Stomach smooth muscle (tissue), 2 donors: ENCODE data around the gene PCSK6.

Experiments
- H3K27ac ChIP-seq: one replicate; pipeline ENCODE4 v1.7.0; 2013; ENCODE audit warnings: mild to moderate bottlenecking, low read length, inconsistent platforms
- H3K27me3 ChIP-seq, 2 donors: one replicate each; pipeline ENCODE4 v1.7.0; 2013; ENCODE audit warnings: low read length in 2 of 2; ENCODE audit not compliant: insufficient read depth in 2 of 2, control insufficient read depth in 1 of 2
- H3K36me3 ChIP-seq, 2 donors: one replicate each; pipeline ENCODE4 v1.7.0; 2013; ENCODE audit warnings: low read length in 2 of 2; ENCODE audit not compliant: control insufficient read depth in 2 of 2, insufficient read depth in 2 of 2
- H3K4me1 ChIP-seq: one replicate; pipeline ENCODE4 v1.7.0; 2013; ENCODE audit warnings: low read length; ENCODE audit not compliant: control insufficient read depth, insufficient read depth
- H3K4me3 ChIP-seq, 2 donors: one replicate each; pipeline ENCODE4 v1.7.0; 2013; ENCODE audit warnings: low read length in 2 of 2
- H3K9ac ChIP-seq, 2 donors: one replicate each; pipeline ENCODE4 v1.7.0; 2013; ENCODE audit warnings: low read length in 2 of 2, mild to moderate bottlenecking in 1 of 2
- H3K9me3 ChIP-seq, 2 donors: one replicate each; pipeline ENCODE4 v1.7.0; 2013; ENCODE audit warnings: low read length in 2 of 2; ENCODE audit not compliant: control insufficient read depth in 2 of 2
- donor health status: healthy.
- donor health status: Pancreatic carcinoma.

Gene PCSK6

GRCh38 chr15:101489599-101490407 is at the start of gene PCSK6:
Gene PCSK6 (minus strand): TSS chr15:101489707. CDS start chr15:101489670, 37 bp downstream.
- H3K27me3 ChIP-seq: peaks cover 0 to 5% of the 10 kb centered on the region in 2 donors
- no peaks in the 10 kb centered on the region for H3K9me3 ChIP-seq
- H3K27ac ChIP-seq: no peak within 1 kb of the TSS
- H3K36me3 ChIP-seq: no peaks in the 10 kb centered on the region
- peaks cover 9% of the 10 kb centered on the region for H3K4me1 ChIP-seq
- peak within 1 kb of the TSS in 1 of 2 donors; percentile 21 for H3K9ac ChIP-seq
- H3K4me3 ChIP-seq: peak within 1 kb of the TSS; percentile 51 to 57

DNA sequence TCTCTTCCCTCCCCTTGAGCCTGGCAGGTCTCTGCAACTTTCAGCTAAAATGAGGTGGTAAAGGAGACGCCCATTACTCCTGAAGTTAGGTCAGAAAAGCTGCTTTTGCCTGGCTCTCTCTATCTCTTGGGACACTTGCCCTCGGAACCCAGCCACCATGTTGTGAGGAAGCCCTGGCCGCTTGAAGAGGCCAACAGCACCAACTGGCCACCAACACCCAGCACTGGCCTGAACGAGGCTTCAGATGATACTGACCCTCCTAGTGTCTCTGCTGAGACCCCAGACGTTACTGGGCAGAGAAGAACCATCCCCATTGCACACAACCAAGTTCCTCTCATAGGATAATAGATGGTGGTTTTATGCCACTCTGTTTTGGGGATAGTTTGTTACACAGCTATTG is 49.5 kb upstream of the PCSK6 start:
- H3K9me3 ChIP-seq: peaks cover 0 to 6% of the 10 kb centered on the region in 2 donors
- no peak overlapping the region for H3K4me3 ChIP-seq
- H3K27ac ChIP-seq: no peak overlapping the region
- no peak overlapping the region for H3K9ac ChIP-seq
- H3K36me3 ChIP-seq: no peaks in the 10 kb centered on the region
- no peaks in the 10 kb centered on the region for H3K27me3 ChIP-seq
- H3K4me1 ChIP-seq: peaks cover 10% of the 10 kb centered on the region

GRCh38 chr15:101538177-101538576 is 48.7 kb upstream of the PCSK6 start:
- no peak overlapping the region for H3K9ac ChIP-seq
- H3K4me3 ChIP-seq: no peak overlapping the region
- H3K36me3 ChIP-seq: no peaks in the 10 kb centered on the region
- no peak overlapping the region for H3K27ac ChIP-seq
- no peaks in the 10 kb centered on the region for H3K27me3 ChIP-seq
- H3K9me3 ChIP-seq: peaks cover 0 to 6% of the 10 kb centered on the region in 2 donors
- peaks cover 10% of the 10 kb centered on the region for H3K4me1 ChIP-seq

GRCh38 chr15:101537483-101538080 is 48.1 kb upstream of the PCSK6 start:
- Histone ChIP-seq H3K4me1 (peaks cover 10% of the 10 kb centered on the region), H3K27ac (no peak overlapping the region), H3K27me3 (no peaks in the 10 kb centered on the region), H3K9ac (no peak overlapping the region), H3K9me3 (peaks cover 0 to 6% of the 10 kb centered on the region in 2 donors), H3K36me3 (no peaks in the 10 kb centered on the region), H3K4me3 (no peak overlapping the region)

DNA sequence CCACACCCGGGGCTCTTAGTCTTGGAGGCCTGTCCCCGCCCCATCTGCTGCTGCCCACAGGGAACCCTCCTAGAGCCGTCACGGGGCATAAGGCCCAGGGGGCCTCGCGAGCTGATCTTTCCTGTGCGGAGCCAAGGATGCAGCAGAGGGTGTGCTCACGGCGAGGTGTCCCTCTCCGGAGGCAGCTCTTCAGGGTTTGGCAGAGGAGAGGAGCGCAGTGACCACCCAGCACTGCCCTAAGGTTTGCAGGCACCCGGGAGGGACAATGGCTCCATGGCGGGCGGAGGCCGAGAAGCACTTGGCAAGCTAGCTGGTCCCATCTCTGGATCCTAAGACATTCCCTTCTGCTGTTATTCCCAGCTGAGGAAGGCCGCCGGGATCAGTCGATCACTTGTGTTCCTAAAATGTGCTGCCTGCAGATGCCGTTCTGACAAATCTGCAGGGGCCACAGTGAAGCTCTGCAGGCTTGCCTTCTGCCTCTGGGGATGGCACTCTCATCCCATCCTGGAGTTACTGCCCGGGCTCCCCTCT is 47.4 kb upstream of the PCSK6 start:
- Histone ChIP-seq H3K36me3 (no peaks in the 10 kb centered on the region), H3K27ac (no peak overlapping the region), H3K27me3 (no peaks in the 10 kb centered on the region), H3K9ac (no peak overlapping the region), H3K9me3 (peaks cover 0 to 6% of the 10 kb centered on the region in 2 donors), H3K4me1 (peaks cover 10% of the 10 kb centered on the region), H3K4me3 (no peak overlapping the region)

DNA sequence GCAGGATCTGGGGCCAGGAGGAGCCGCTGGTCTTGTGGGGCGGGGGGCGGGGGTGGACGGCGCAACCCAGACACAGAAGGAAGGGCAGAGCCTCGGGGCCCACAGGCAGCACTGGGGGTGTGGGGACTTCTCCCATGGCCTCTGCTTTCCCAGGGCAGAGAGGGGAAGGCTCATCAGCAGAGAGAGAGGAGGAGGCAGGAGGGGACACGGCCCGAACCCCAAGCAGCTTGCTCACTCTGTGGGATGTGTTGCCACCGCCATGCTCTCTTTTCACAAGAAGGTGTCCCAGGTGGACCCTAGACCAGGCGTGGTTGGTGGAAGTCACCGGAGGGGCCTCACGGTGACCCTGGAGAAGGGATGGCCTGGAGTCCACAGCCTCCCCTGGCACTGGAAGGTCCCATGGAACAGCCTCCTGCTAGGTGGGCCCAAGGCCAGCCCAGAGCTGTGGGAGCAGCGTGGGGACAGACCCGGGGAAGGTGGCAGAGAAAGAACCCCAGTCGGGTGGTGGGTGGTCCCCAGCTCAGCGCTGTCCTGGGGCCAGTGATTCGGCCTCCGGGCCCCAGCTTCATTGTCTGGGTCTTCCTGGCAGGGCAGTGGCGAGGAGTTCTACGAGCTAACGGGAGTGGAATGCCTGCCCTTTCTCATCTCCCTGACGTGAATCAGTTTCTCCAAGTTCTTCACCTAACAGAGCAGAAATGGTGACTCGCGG is 46.8 kb upstream of the PCSK6 start:
- no peak overlapping the region for H3K27ac ChIP-seq
- no peak overlapping the region for H3K9ac ChIP-seq
- peaks cover 10% of the 10 kb centered on the region for H3K4me1 ChIP-seq
- no peaks in the 10 kb centered on the region for H3K36me3 ChIP-seq
- peaks cover 0 to 6% of the 10 kb centered on the region in 2 donors for H3K9me3 ChIP-seq
- H3K4me3 ChIP-seq: no peak overlapping the region
- H3K27me3 ChIP-seq: no peaks in the 10 kb centered on the region

DNA sequence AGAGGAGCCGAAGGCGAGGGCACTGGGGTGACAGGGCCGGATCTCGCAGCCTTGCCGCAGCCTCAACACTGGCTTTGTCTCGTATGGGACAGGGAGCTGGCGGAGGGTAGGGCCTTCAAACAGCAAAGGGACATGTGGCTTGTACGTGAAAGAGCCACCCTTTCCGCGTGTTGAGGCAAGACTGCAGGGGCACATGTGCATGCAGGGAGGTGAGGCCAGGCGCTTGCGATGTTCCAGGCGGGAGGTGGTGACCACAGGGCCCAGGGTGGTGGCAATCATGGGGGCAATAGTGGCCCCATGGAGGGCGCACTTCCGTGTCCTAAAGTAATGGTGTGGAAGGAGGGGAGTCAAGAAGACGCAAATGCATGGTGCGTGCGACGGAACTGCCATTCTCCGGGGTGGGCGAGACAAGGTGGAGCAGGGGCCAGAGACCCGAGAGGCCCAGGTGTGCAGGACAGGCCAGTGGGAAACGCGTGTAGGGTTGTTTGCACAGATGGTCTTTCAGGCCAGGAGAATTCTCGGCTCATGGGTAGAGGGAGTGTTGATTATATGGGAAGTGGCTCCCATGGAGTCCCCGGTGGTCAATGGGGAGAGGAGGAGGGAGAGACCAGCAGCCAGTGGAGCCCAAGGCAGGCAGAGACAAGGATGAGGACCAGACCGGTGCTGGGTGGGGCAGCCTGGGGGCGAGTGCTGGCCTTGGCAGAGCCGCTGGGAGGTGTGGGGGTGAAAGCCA is 45.8 kb upstream of the PCSK6 start:
- no peak overlapping the region for H3K9ac ChIP-seq
- H3K36me3 ChIP-seq: no peaks in the 10 kb centered on the region
- no peak overlapping the region for H3K27ac ChIP-seq
- H3K4me3 ChIP-seq: no peak overlapping the region
- peaks cover 0 to 6% of the 10 kb centered on the region in 2 donors for H3K9me3 ChIP-seq
- H3K27me3 ChIP-seq: no peaks in the 10 kb centered on the region
- H3K4me1 ChIP-seq: peaks cover 4% of the 10 kb centered on the region

GRCh38 chr15:101534376-101534970 is 45.0 kb upstream of the PCSK6 start:
- Histone ChIP-seq H3K4me1 (peaks cover 4% of the 10 kb centered on the region), H3K27ac (no peak overlapping the region), H3K27me3 (no peaks in the 10 kb centered on the region), H3K9ac (no peak overlapping the region), H3K36me3 (no peaks in the 10 kb centered on the region), H3K9me3 (peaks cover 0 to 6% of the 10 kb centered on the region in 2 donors), H3K4me3 (no peak overlapping the region)

DNA sequence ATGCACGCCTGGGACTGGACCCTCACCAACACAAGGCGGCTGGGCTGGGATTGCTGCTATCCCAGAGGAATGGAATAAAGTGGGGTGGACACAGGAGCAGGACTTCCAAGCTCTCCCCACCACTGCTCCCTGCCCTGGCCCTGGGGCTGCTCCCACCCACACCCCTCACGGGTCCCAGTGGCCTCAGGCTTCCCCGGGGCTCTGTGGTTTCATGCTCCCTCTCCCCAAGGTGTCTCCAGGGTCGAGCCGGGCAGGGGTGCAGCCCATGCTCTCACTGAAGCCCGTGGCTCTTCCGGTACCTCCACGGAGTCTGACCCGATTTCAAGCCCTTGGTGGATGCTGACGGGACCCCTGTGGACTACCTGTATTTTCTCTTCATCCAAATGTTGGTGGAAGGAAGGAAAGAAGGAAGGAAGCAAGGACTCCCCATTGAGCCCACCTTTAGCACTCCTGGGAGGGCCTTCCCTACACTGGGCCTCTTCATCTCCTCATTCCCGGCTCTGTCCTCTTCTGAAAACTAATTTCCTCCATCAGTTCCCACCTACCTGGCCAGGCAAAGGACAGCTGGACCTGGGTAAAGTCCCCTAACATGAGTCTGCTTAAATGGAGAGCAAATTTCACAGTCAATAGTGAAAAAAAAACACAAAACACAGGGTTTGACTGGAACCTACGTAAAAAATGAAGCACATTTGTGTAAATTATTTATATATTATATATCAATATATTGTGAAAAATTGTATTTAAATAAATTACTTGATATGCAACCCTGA is 44.0 kb upstream of the PCSK6 start:
- no peak overlapping the region for H3K4me3 ChIP-seq
- H3K36me3 ChIP-seq: no peaks in the 10 kb centered on the region
- H3K4me1 ChIP-seq: peaks cover 13% of the 10 kb centered on the region
- no peaks in the 10 kb centered on the region for H3K9me3 ChIP-seq
- H3K27ac ChIP-seq: no peak overlapping the region
- no peak overlapping the region for H3K9ac ChIP-seq
- no peaks in the 10 kb centered on the region for H3K27me3 ChIP-seq
